Activated effector memory CD4-positive, alpha-beta T cell treated with anti-CD3 and anti-CD28 coated beads, Interleukin-2, amount 50 U/mL, for 16 hours (primary cell): Measurements from ENCODE around the gene SLX4.

ENCODE experiments used
- DNase-seq: peaks from one replicate; pipeline ENCODE4 v3.0.0-alpha.2; 2020

The SLX4 gene

GRCh38 chr16:3640632-3641501, 29.5 kb upstream of the SLX4 start:
- no peak for DNase-seq

- no peak for DNase-seq
Observed at GRCh38 chr16:3640207-3640606, 28.8 kb upstream of the SLX4 start.

- no peak for DNase-seq
Observed at GRCh38 chr16:3638916-3639644, 27.7 kb upstream of the SLX4 start.

- DNase-seq = no peak
Observed at GRCh38 chr16:3637371-3637923, 26.0 kb upstream of the SLX4 start.

- DNase-seq = no peak
Observed at GRCh38 chr16:3625911-3626732, 14.7 kb upstream of the SLX4 start.

- no peak for DNase-seq
Observed at GRCh38 chr16:3625331-3625730, 13.9 kb upstream of the SLX4 start.

GRCh38 chr16:3623642-3624041, 12.2 kb upstream of the SLX4 start:
- no peak for DNase-seq

GRCh38 chr16:3618769-3619141, 7.3 kb upstream of the SLX4 start:
- no peak for DNase-seq

- peak; percentile 55 for DNase-seq
Observed at GRCh38 chr16:3612510-3613466, 1.4 kb upstream of the SLX4 start.

- DNase-seq = no peak
Observed at GRCh38 chr16:3610698-3611145, 684 bp downstream of the SLX4 start.

- peak; percentile 21 for DNase-seq
Observed at GRCh38 chr16:3609895-3610697, 1.3 kb downstream of the SLX4 start.

- DNase-seq = peak; percentile 33
Observed at GRCh38 chr16:3608976-3609375, 2.4 kb downstream of the SLX4 start.

GRCh38 chr16:3608069-3608468, 3.3 kb downstream of the SLX4 start:
- no peak for DNase-seq

GRCh38 chr16:3607634-3608033, 3.8 kb downstream of the SLX4 start:
- peak; percentile 1 for DNase-seq

GRCh38 chr16:3607161-3607560, 4.2 kb downstream of the SLX4 start:
- DNase-seq = peak; percentile 13

GRCh38 chr16:3606441-3606840, 5.0 kb downstream of the SLX4 start:
- peak; percentile 60 for DNase-seq

GRCh38 chr16:3602320-3602653, 9.1 kb downstream of the SLX4 start:
- DNase-seq = no peak

GRCh38 chr16:3601614-3602319, 9.6 kb downstream of the SLX4 start:
- no peak for DNase-seq

- no peak for DNase-seq
Observed at GRCh38 chr16:3599922-3600321, 11.5 kb downstream of the SLX4 start.

GRCh38 chr16:3599121-3599520, 12.3 kb downstream of the SLX4 start:
- no peak for DNase-seq
